ENCODE data around the gene IWS1. TPM values are rescaled to one million over a fixed set of nuclear protein-coding genes. Genes with fewer than 3 reads are reported as not detected.
"Not testable (repeated sequence)": the region's sequence is repeated elsewhere in the genome, so short reads cannot be mapped to it uniquely, and the experiment has no call there.

Gene IWS1
- total RNA-seq, 4 donors from 2014 or later: 29.0 to 46.7 (median 31.0) TPM

- no peak for DNase-seq (ENCODE audit: low spot score)
- TF ChIP-seq CTCF (IDR thresholded peaks at IDR 0.05): no peak
- ATAC-seq (ENCODE audit: low FRiP score): no peak
These were observed 70.5 kb downstream of the IWS1 start for GRCh38 chr2:127455566-127456493.

GRCh38 chr2:127454595-127455565, 71.4 kb downstream of the IWS1 start:
- ATAC-seq (ENCODE audit: low FRiP score): no peak
- TF ChIP-seq CTCF (IDR thresholded peaks at IDR 0.05): no peak
- no peak for DNase-seq (ENCODE audit: low spot score)

DNA sequence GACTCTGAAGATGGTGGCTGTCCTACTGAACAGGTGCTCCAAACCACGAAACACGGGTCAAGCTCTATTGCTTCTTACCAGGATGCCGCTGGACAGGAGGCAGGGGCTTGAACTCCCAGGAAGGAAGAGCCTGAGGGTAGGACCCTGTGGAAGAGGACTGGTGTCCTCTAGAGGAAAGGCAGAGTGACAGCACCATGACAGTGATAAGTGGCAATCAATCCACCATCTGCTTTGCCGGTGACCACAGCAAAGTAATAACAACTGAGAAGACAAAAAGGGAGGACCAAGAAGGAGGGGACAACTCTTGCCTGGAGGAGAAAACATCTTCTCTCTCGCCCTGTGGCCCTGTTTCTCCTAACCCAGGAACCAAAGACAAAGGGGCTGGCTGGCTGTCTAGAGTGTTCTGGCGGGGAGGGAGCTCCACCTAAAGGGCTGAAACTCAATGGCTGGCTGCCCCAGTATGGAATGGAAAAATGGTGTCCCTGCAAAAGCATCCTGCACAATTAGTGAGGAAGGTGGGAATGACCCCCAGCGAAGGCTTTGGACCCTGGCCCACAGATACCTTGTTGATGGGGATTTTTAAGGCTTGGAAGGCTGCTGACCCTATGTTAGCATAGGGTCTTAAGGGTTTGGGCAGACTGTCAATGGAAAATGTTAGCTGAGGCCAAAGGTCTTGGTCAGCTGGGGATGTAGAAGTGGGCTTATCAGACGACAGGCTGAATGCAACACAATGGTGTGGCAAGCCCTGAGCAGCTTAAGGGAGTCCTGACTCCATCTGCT, 72.7 kb downstream of the IWS1 start:
- ATAC-seq (ENCODE audit: low FRiP score) (no peak), DNase-seq (ENCODE audit: low spot score) (no peak)
- no peak for TF ChIP-seq CTCF (IDR thresholded peaks at IDR 0.05)

DNA sequence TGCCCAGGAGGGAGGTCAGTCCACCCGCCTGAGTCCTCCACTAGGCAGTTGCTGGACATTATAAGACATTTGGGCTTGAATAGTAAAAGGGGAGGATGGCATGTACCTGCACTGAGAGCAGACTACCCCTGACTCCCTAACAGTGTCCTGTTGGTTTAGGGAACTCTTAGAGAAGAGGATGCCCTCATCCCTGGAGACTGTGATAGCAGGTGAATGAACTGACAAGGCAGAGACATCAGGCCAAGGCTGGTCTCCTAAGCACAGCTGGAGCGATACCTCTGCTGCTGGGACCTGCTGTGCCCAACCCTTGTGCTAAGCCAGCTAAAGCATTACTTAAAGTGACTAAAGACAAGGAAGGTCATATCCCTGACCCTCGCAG, 73.3 kb downstream of the IWS1 start:
- ATAC-seq (ENCODE audit: low FRiP score): no peak
- no peak for DNase-seq (ENCODE audit: low spot score)
- no peak for TF ChIP-seq CTCF (IDR thresholded peaks at IDR 0.05)

GRCh38 chr2:127452423-127452822, 73.9 kb downstream of the IWS1 start:
- not testable (repeated sequence) for ATAC-seq (ENCODE audit: low FRiP score); DNase-seq (ENCODE audit: low spot score)

- ATAC-seq (ENCODE audit: low FRiP score) (no peak), DNase-seq (ENCODE audit: low spot score) (no peak)
- no peak for TF ChIP-seq CTCF (IDR thresholded peaks at IDR 0.05)
These were observed 74.3 kb downstream of the IWS1 start for GRCh38 chr2:127451981-127452380.

- DNase-seq (ENCODE audit: low spot score) (no peak), ATAC-seq (ENCODE audit: low FRiP score) (no peak)
- no peak for TF ChIP-seq CTCF (IDR thresholded peaks at IDR 0.05)
These were observed 76.4 kb downstream of the IWS1 start for GRCh38 chr2:127449898-127450297.

Data from omental fat pad (tissue), 4 donors.